GM19328 (cell line): ENCODE measurements around the gene BUB1B.

Experiments
- ATAC-seq: cut with Tn5 transposase; IDR thresholded peaks from one replicate; pipeline ENCODE4 v1.9.1; 2021; ENCODE audit warnings: mild to moderate bottlenecking, moderate library complexity; ENCODE audit not compliant: unreplicated experiment

Gene BUB1B

GRCh38 chr15:40252438-40253166 is 91.7 kb downstream of the BUB1B start:
- no peak for ATAC-seq

GRCh38 chr15:40253167-40253790 is 92.4 kb downstream of the BUB1B start:
- ATAC-seq: no peak

GRCh38 chr15:40254452-40254851 is 93.6 kb downstream of the BUB1B start:
- ATAC-seq: no peak

GRCh38 chr15:40255033-40255432 is 94.2 kb downstream of the BUB1B start:
- ATAC-seq: no peak

- ATAC-seq: no peak
Measured at GRCh38 chr15:40256638-40257235, 95.9 kb downstream of the BUB1B start.

GRCh38 chr15:40257656-40258450 is 97.0 kb downstream of the BUB1B start:
- no peak for ATAC-seq

GRCh38 chr15:40258544-40258943 is 97.7 kb downstream of the BUB1B start:
- no peak for ATAC-seq

- ATAC-seq: no peak
Measured at GRCh38 chr15:40259021-40259420, 98.2 kb downstream of the BUB1B start.

GRCh38 chr15:40263024-40263754 is 102.3 kb downstream of the BUB1B start:
- no peak for ATAC-seq

GRCh38 chr15:40264321-40265153 is 103.7 kb downstream of the BUB1B start:
- ATAC-seq: no peak

- no peak for ATAC-seq
Measured at GRCh38 chr15:40265355-40265754, 104.5 kb downstream of the BUB1B start.

- ATAC-seq: no peak
Measured at GRCh38 chr15:40265875-40266274, 105.0 kb downstream of the BUB1B start.

- no peak for ATAC-seq
Measured at GRCh38 chr15:40266828-40267304, 106.0 kb downstream of the BUB1B start.

- ATAC-seq: no peak
Measured at GRCh38 chr15:40267670-40268069, 106.8 kb downstream of the BUB1B start.

- ATAC-seq: no peak
Measured at GRCh38 chr15:40269604-40270003, 108.7 kb downstream of the BUB1B start.

- no peak for ATAC-seq
Measured at GRCh38 chr15:40270246-40270995, 109.6 kb downstream of the BUB1B start.
